Prostate gland (tissue), 2 donors: ENCODE data around the gene GRIN2A. TPM values are rescaled to one million over a fixed set of nuclear protein-coding genes. Genes with fewer than 3 reads are reported as not detected.

Source experiments
- DNase-seq: peaks from one replicate; pipeline ENCODE4 v3.0.0-alpha.2; 2019; ENCODE audit warnings: low spot score
- H3K27ac ChIP-seq, 2 donors: fragments of 200-600 bp; sonication (generic); 2 replicates each; pipeline ENCODE4 v1.5.1; 2017 to 2019
- H3K27me3 ChIP-seq: fragments of 200-600 bp; sonication (generic); replicated peaks from 2 replicates; pipeline ENCODE4 v1.5.1; 2019; ENCODE audit not compliant: insufficient read depth
- H3K36me3 ChIP-seq, 2 donors: fragments of 200-600 bp; sonication (generic); 1 replicate in 1 of 2; 2 replicates in 1 of 2; pipeline versions ENCODE4 v1.5.1 to v1.8.1; 2017 to 2019
- H3K4me1 ChIP-seq: fragments of 200-600 bp; sonication (generic); replicated peaks from 2 replicates; pipeline ENCODE4 v1.5.1; 2019
- H3K4me3 ChIP-seq, 2 donors: fragments of 200-600 bp; sonication (generic); 2 replicates each; pipeline ENCODE4 v1.5.1; 2017 to 2019
- H3K9me3 ChIP-seq: fragments of 200-600 bp; sonication (generic); 2 replicates; pipeline ENCODE4 v1.5.1; 2017
- POLR2A ChIP-seq: fragments of 450-650 bp; IDR thresholded peaks from one replicate; pipeline ENCODE4 v1.6.1; 2016; ENCODE audit warnings: antibody characterized with exemption, mild to moderate bottlenecking
- POLR2AphosphoS5 ChIP-seq: sonication (generic); formaldehyde crosslinking; IDR thresholded peaks from one replicate; pipeline ENCODE4 v1.6.1; 2017; ENCODE audit warnings: antibody characterized with exemption
- WGBS: methylation state at CpG from one replicate; pipeline ENCODE4 v1.1.5; 2018; 5-methylcytosine and 5-hydroxymethylcytosine counted together
- intact Hi-C: fragments of 100-400 bp; cut with DNase I; formaldehyde crosslinking; loops from one replicate; pipeline ENCODE4 v1.14.2; 2022
- total RNA-seq, 2 donors: library from RNA; depleted of rRNA; stranded (reverse); fragments of >200 nt; gene quantifications; one replicate each; pipeline ENCODE4 v1.1.0, GENCODE V29; 2016
- TF ChIP-seq, protein P1 (sequence below), 4 experiments: fragments of 200-600 bp in 2 of 4; fragments of 450-650 bp in 2 of 4; sonication (generic) in 2 of 4; IDR thresholded peaks; 1 replicate in 3 of 4; 2 replicates in 1 of 4; pipeline ENCODE4 v1.5.1; 2016 to 2019; ENCODE audit warnings: antibody characterized with exemption in 4 of 4, mild to moderate bottlenecking in 2 of 4, moderate library complexity in 2 of 4

Gene GRIN2A
- total RNA-seq, 2 donors from 2014 or later: 0.23 to 11.4 TPM

DNA sequence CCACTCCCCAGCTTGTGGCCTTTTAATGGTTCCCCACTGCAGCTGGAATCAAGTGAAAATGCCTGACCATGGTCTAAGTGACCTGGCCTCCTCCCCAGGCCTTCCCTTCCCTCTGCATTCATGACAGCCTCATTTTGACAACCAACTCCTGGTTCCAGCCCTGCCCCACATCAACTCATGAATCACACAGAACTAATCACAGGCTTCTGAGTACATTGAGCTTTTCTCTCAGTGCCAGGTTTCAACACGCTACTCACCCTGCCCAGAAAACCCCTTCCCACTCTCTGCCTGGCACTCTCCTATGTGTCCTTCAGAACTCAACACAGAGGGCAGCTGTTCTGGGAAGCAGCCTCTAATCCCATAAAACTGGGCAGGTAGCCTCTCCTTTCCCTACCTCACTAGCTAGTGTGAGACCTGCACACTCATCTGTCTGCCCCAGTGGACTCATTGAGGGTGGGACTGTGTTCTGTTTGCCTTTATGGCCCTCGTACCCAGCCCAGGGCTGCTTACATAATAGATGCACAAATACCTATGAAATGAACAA lies 313.6 kb downstream of the GRIN2A start:
- H3K4me3 ChIP-seq: no peak overlapping the region
- H3K27me3 ChIP-seq: no peaks in the 10 kb centered on the region
- H3K4me1 ChIP-seq: no peaks in the 10 kb centered on the region
- no peaks in the 10 kb centered on the region for H3K9me3 ChIP-seq
- WGBS: 66% methylated on average over 2 of the region's 2 CpGs
- no peak for DNase-seq
- intact Hi-C loops: loop anchor here (5.0 kb wide), 1 partner anchor 139 kb away; no protein-coding TSS in a partner anchor
- H3K36me3 ChIP-seq: no peaks in the 10 kb centered on the region
- TF ChIP-seq, protein P1, sequence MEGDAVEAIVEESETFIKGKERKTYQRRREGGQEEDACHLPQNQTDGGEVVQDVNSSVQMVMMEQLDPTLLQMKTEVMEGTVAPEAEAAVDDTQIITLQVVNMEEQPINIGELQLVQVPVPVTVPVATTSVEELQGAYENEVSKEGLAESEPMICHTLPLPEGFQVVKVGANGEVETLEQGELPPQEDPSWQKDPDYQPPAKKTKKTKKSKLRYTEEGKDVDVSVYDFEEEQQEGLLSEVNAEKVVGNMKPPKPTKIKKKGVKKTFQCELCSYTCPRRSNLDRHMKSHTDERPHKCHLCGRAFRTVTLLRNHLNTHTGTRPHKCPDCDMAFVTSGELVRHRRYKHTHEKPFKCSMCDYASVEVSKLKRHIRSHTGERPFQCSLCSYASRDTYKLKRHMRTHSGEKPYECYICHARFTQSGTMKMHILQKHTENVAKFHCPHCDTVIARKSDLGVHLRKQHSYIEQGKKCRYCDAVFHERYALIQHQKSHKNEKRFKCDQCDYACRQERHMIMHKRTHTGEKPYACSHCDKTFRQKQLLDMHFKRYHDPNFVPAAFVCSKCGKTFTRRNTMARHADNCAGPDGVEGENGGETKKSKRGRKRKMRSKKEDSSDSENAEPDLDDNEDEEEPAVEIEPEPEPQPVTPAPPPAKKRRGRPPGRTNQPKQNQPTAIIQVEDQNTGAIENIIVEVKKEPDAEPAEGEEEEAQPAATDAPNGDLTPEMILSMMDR (IDR thresholded peaks at IDR 0.05): no peak
- TF ChIP-seq POLR2AphosphoS5 (no peak), POLR2A (no peak)
- H3K27ac ChIP-seq: no peak overlapping the region

DNA sequence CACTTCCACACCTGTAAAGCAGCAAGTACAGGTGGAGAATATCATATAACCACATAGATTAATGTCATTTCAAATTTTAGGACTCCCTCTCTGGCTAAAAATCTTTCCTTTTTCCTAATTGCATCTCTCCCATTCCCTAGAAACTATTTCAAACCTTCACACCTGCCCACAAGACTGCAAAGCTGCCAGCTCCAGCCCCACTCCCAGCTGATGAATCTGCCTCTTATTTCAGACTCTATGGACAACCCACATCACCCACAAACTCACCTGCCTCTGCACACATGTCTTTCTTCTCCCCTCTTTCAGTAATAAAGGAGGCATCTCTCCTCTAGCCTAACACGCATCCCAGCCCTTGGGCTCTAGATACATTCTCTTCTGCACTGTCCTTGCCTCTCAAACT lies 315.1 kb downstream of the GRIN2A start:
- no peak for DNase-seq
- Histone ChIP-seq H3K9me3 (no peaks in the 10 kb centered on the region), H3K27me3 (no peaks in the 10 kb centered on the region), H3K4me1 (no peaks in the 10 kb centered on the region), H3K27ac (no peak overlapping the region), H3K4me3 (no peak overlapping the region), H3K36me3 (no peaks in the 10 kb centered on the region)
- TF ChIP-seq, protein P1 (IDR thresholded peaks at IDR 0.05): no peak
- TF ChIP-seq POLR2A (no peak), POLR2AphosphoS5 (no peak)
- intact Hi-C loops: loop anchor here (5.0 kb wide), 1 partner anchor 140 kb away; no protein-coding TSS in a partner anchor
- WGBS: 100% methylated on average over 1 of the region's 1 CpG

DNA sequence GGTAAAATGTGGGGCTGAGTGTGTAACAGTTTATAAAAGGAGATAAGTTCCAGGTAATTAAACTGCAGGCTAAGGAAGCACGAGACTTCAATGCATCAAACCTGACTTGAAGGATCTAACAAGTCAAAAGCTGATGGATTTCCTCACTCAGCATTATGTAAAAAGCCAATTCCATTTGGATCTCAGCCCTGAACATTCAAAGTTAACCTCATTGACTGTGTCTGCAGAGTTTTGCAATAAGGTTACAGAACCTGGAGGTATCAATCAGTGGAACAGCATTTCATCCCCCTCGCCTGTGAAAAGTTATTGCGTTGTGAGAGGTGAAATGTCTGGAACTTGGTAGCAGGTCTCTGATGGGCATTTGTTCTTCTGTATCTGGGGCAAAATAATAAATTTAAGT lies 317.8 kb downstream of the GRIN2A start:
- H3K36me3 ChIP-seq: no peaks in the 10 kb centered on the region
- no peak for DNase-seq
- WGBS: 75% methylated on average over 3 of the region's 3 CpGs
- no peak overlapping the region for H3K4me3 ChIP-seq
- H3K4me1 ChIP-seq: no peaks in the 10 kb centered on the region
- H3K27ac ChIP-seq: no peak overlapping the region
- TF ChIP-seq, protein P1 (IDR thresholded peaks at IDR 0.05): no peak
- TF ChIP-seq POLR2A (no peak), POLR2AphosphoS5 (no peak)
- no peaks in the 10 kb centered on the region for H3K27me3 ChIP-seq
- H3K9me3 ChIP-seq: no peaks in the 10 kb centered on the region
- intact Hi-C loops: no loop called here

DNA sequence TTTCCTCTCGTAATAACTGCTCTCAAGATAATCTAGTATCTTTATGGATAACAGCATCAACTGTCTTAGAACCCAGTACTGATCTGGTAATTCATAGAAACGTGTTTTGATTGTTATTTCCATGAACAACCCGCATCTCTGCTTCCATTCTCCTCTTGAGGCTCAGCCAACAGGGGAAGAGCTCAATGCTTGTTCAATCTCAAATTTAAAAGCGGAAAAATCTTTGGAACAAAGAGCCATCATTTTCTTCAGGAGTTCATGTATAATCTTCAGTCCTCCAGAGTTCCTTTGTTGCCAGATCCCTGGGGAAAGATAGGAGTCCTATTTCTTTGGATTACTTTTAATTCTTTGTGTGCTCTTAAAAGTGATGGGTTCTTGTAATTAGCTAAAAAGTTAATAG lies 319.9 kb downstream of the GRIN2A start:
- Histone ChIP-seq H3K27ac (no peak overlapping the region), H3K27me3 (no peaks in the 10 kb centered on the region), H3K9me3 (no peaks in the 10 kb centered on the region), H3K36me3 (no peaks in the 10 kb centered on the region), H3K4me1 (no peaks in the 10 kb centered on the region), H3K4me3 (no peak overlapping the region)
- TF ChIP-seq, protein P1 (IDR thresholded peaks at IDR 0.05): no peak
- TF ChIP-seq POLR2A (no peak), POLR2AphosphoS5 (no peak)
- intact Hi-C loops: no loop called here
- 84% methylated on average over 4 of the region's 4 CpGs for WGBS
- DNase-seq: no peak

DNA sequence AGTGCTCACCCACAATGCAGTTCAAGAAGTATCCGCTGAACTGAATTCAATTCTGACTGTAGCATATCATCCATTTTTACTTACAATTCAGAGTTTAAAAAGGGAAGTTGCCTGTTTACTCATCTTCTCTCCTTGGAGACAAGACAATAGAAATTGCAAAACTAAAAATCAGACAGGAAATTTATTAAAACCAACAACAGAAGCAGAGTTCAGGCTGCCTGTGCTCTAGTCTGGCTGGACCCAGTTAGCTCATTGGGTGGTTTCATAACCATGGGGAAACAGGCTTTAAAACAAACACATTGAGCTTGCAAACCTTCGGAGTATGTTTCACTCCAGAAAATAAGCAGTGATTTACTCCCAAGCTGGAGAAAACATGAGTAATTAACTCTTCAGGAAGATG lies 321.4 kb downstream of the GRIN2A start:
- Histone ChIP-seq H3K27me3 (no peaks in the 10 kb centered on the region), H3K9me3 (no peaks in the 10 kb centered on the region), H3K4me3 (no peak overlapping the region), H3K36me3 (no peaks in the 10 kb centered on the region), H3K4me1 (no peaks in the 10 kb centered on the region), H3K27ac (no peak overlapping the region)
- intact Hi-C loops: no loop called here
- TF ChIP-seq POLR2AphosphoS5: no peak
- TF ChIP-seq POLR2A: no peak
- TF ChIP-seq, protein P1 (IDR thresholded peaks at IDR 0.05): no peak
- 72% methylated on average over 2 of the region's 2 CpGs for WGBS
- DNase-seq: no peak
